GM12891 (cell line): ENCODE results near the gene LIMS1.
"Not testable (repeated sequence)": the region's sequence is repeated elsewhere in the genome, so short reads cannot be mapped to it uniquely, and the experiment has no call there.

Source experiments
- POLR2A ChIP-seq: IDR thresholded peaks from 2 replicates; pipeline ENCODE4 v1.6.1; 2011; ENCODE audit warnings: low read depth, low read length, control low read depth
- POLR2AphosphoS5 ChIP-seq: IDR thresholded peaks from 2 replicates; pipeline ENCODE4 v1.6.1; 2011; ENCODE audit warnings: low read depth, low read length, control low read depth

- TF ChIP-seq POLR2A, POLR2AphosphoS5: not testable (repeated sequence)
Observed at GRCh38 chr2:108665975-108666374, 131.7 kb downstream of the LIMS1 start.
